Kidney epithelial cell (primary cell): ENCODE measurements around the gene PHF2. TPM values are rescaled to one million over a fixed set of nuclear protein-coding genes. Genes with fewer than 3 reads are reported as not detected.

Source experiments
- DNase-seq: peaks from one replicate; pipeline ENCODE4 v3.0.0-alpha.2; 2010; ENCODE audit warnings: low read depth
- H3K27me3 ChIP-seq: 2 replicates; pipeline ENCODE4 v1.6.0; 2011; ENCODE audit warnings: low read length; ENCODE audit not compliant: control insufficient read depth, insufficient read depth
- H3K36me3 ChIP-seq: 2 replicates; pipeline ENCODE4 v1.5.1; 2011; ENCODE audit warnings: low read length; ENCODE audit not compliant: control insufficient read depth, insufficient read depth
- H3K4me3 ChIP-seq: 2 replicates; pipeline ENCODE4 v1.5.1; 2011; ENCODE audit warnings: low read depth, mild to moderate bottlenecking, control low read depth, low read length
- CTCF ChIP-seq: IDR thresholded peaks from 2 replicates; pipeline ENCODE4 v1.5.1; 2011; ENCODE audit warnings: mild to moderate bottlenecking, moderate library complexity, low read length, control low read depth, inconsistent platforms; ENCODE audit not compliant: insufficient read depth, poor library complexity, severe bottlenecking
- total RNA-seq: library from RNA; depleted of rRNA; stranded (reverse); fragments of >200 nt; gene quantifications from 2 replicates; pipeline ENCODE4 v1.2.3, GENCODE V29; 2015

PHF2 gene
- total RNA-seq, 1 donor from 2014 or later: 20.4 TPM

- no peak overlapping the region for H3K4me3 ChIP-seq
- no peak for TF ChIP-seq CTCF
- peaks cover 2% of the 10 kb centered on the region for H3K36me3 ChIP-seq
- DNase-seq: no peak
- no peaks in the 10 kb centered on the region for H3K27me3 ChIP-seq
Measured at GRCh38 chr9:93572221-93572620, 4.2 kb upstream of the PHF2 start.

- peaks cover 2% of the 10 kb centered on the region for H3K36me3 ChIP-seq
- H3K4me3 ChIP-seq: no peak overlapping the region
- no peak for DNase-seq
Measured at GRCh38 chr9:93572636-93573515, 3.5 kb upstream of the PHF2 start.

GRCh38 chr9:93573516-93573828 is 2.9 kb upstream of the PHF2 start:
- no peaks in the 10 kb centered on the region for H3K27me3 ChIP-seq
- peaks cover 2% of the 10 kb centered on the region for H3K36me3 ChIP-seq
- TF ChIP-seq CTCF: no peak

More at GRCh38 chr9:93572636-93573515, 3.5 kb upstream of the PHF2 start:
- TF ChIP-seq CTCF: no peak
- no peaks in the 10 kb centered on the region for H3K27me3 ChIP-seq

GRCh38 chr9:93574091-93574899 is 2.1 kb upstream of the PHF2 start:
- Histone ChIP-seq H3K27me3 (no peaks in the 10 kb centered on the region), H3K36me3 (peaks cover 2% of the 10 kb centered on the region), H3K4me3 (no peak overlapping the region)
- no peak for DNase-seq
- no peak for TF ChIP-seq CTCF

More at GRCh38 chr9:93573516-93573828, 2.9 kb upstream of the PHF2 start:
- H3K4me3 ChIP-seq: no peak overlapping the region
- DNase-seq: no peak

- DNase-seq: no peak
- Histone ChIP-seq H3K36me3 (no peaks in the 10 kb centered on the region), H3K4me3 (peak overlapping the region; percentile 68), H3K27me3 (no peaks in the 10 kb centered on the region)
- no peak for TF ChIP-seq CTCF
Measured at GRCh38 chr9:93574900-93575795, 1.2 kb upstream of the PHF2 start.
